DND-41 (cell line): ENCODE results near the gene NLRP6.

Source experiments
- ATAC-seq: fragments of 200-7000 bp; cut with Tn5 transposase; 3 replicates; pipeline ENCODE4 v1.9.1; 2021; ENCODE audit warnings: low read depth; ENCODE audit not compliant: insufficient read depth
- DNase-seq: peaks from one replicate; pipeline ENCODE4 v3.0.0-alpha.2; 2020
- H2AFZ ChIP-seq: 2 replicates; pipeline ENCODE4 v1.6.0; 2012; ENCODE audit warnings: low read depth, low read length
- H3K27ac ChIP-seq: 2 replicates; pipeline ENCODE4 v1.5.1; 2012; ENCODE audit warnings: low read length, inconsistent platforms
- H3K27me3 ChIP-seq: fragments of 200-600 bp; sonication (generic); 2 replicates; pipeline ENCODE4 v1.6.0; 2012; ENCODE audit warnings: low read length, mild to moderate bottlenecking, inconsistent platforms; ENCODE audit not compliant: insufficient read depth, poor library complexity
- H3K36me3 ChIP-seq: 2 replicates; pipeline ENCODE4 v1.5.1; 2012; ENCODE audit warnings: low read length, inconsistent platforms; ENCODE audit not compliant: insufficient read depth
- H3K4me1 ChIP-seq: 2 replicates; pipeline ENCODE4 v1.5.1; 2012; ENCODE audit warnings: mild to moderate bottlenecking, low read length; ENCODE audit not compliant: insufficient read depth
- H3K4me2 ChIP-seq: 2 replicates; pipeline ENCODE4 v1.6.0; 2012; ENCODE audit warnings: mild to moderate bottlenecking, moderate library complexity, low read length, inconsistent platforms; ENCODE audit not compliant: insufficient read depth
- H3K4me3 ChIP-seq, 2 experiments: fragments of 200-600 bp in 1 of 2; shearing (Covaris generic) in 1 of 2; 2 replicates each; pipeline ENCODE4 v1.5.1; 2012 to 2016; ENCODE audit warnings: inconsistent platforms in 2 of 2, low read length in 2 of 2, mild to moderate bottlenecking in 2 of 2, low read depth in 1 of 2, moderate library complexity in 1 of 2
- H3K79me2 ChIP-seq: 2 replicates; pipeline ENCODE4 v1.6.0; 2012; ENCODE audit warnings: low read length, inconsistent platforms; ENCODE audit not compliant: insufficient read depth
- H3K9ac ChIP-seq: 2 replicates; pipeline ENCODE4 v1.6.0; 2012; ENCODE audit warnings: low read depth, mild to moderate bottlenecking, inconsistent platforms, low read length, moderate library complexity
- H3K9me3 ChIP-seq: 2 replicates; pipeline ENCODE4 v1.5.1; 2012; ENCODE audit warnings: low read length, moderate library complexity, mild to moderate bottlenecking, inconsistent platforms; ENCODE audit not compliant: insufficient read depth, severe bottlenecking
- H4K20me1 ChIP-seq: 2 replicates; pipeline ENCODE4 v1.6.0; 2012; ENCODE audit warnings: low read length; ENCODE audit not compliant: insufficient read depth
- EZH2 ChIP-seq: IDR thresholded peaks from 3 replicates; pipeline ENCODE4 v1.6.1; 2012; ENCODE audit warnings: borderline replicate concordance, low read depth, mild to moderate bottlenecking, moderate library complexity, low read length, inconsistent platforms; ENCODE audit not compliant: severe bottlenecking
- TF ChIP-seq, protein P1 (sequence below): IDR thresholded peaks from 2 replicates; pipeline ENCODE4 v1.5.1; 2012; ENCODE audit warnings: borderline replicate concordance, low read length, moderate library complexity, mild to moderate bottlenecking; ENCODE audit not compliant: poor library complexity, severe bottlenecking; ENCODE audit errors: extremely low read depth

The NLRP6 gene

DNA sequence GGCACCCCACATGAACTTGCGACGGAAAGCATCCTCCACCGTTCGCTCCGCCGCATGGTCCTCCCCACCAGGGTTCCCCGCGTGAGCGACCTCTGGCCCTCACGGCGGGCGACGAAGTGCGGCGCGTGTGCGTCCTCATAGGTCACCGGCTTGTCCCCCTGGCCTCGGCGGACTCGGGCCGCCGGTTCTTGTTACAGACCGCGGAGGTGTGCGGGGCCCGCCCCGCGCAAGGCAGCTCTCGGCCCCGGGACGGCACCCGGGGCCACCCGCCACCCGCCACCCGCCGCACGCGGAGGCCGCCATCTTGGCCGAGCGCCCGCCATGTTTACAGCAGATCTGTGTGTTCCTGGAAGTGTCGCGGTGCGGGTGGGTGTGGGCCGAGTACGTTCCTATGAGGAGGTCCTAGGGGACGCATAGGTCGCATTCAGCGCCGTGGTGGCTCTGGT lies 25.9 kb downstream of the NLRP6 start:
- Histone ChIP-seq H3K27ac (no peak overlapping the region), H3K9ac (no peak overlapping the region), H3K9me3 (no peaks in the 10 kb centered on the region), H4K20me1 (no peaks in the 10 kb centered on the region), H3K4me3 (no peak overlapping the region), H2AFZ (no peak overlapping the region), H3K27me3 (peaks cover 7% of the 10 kb centered on the region), H3K36me3 (no peaks in the 10 kb centered on the region), H3K4me1 (peaks cover 14% of the 10 kb centered on the region; the same call in 1 of the 2 replicates), H3K4me2 (no peak overlapping the region), H3K79me2 (peaks cover 2% of the 10 kb centered on the region)
- DNase-seq, result no peak
- ATAC-seq, result no peak
- no peak for TF ChIP-seq EZH2
- TF ChIP-seq, protein P1, sequence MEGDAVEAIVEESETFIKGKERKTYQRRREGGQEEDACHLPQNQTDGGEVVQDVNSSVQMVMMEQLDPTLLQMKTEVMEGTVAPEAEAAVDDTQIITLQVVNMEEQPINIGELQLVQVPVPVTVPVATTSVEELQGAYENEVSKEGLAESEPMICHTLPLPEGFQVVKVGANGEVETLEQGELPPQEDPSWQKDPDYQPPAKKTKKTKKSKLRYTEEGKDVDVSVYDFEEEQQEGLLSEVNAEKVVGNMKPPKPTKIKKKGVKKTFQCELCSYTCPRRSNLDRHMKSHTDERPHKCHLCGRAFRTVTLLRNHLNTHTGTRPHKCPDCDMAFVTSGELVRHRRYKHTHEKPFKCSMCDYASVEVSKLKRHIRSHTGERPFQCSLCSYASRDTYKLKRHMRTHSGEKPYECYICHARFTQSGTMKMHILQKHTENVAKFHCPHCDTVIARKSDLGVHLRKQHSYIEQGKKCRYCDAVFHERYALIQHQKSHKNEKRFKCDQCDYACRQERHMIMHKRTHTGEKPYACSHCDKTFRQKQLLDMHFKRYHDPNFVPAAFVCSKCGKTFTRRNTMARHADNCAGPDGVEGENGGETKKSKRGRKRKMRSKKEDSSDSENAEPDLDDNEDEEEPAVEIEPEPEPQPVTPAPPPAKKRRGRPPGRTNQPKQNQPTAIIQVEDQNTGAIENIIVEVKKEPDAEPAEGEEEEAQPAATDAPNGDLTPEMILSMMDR, result no peak

DNA sequence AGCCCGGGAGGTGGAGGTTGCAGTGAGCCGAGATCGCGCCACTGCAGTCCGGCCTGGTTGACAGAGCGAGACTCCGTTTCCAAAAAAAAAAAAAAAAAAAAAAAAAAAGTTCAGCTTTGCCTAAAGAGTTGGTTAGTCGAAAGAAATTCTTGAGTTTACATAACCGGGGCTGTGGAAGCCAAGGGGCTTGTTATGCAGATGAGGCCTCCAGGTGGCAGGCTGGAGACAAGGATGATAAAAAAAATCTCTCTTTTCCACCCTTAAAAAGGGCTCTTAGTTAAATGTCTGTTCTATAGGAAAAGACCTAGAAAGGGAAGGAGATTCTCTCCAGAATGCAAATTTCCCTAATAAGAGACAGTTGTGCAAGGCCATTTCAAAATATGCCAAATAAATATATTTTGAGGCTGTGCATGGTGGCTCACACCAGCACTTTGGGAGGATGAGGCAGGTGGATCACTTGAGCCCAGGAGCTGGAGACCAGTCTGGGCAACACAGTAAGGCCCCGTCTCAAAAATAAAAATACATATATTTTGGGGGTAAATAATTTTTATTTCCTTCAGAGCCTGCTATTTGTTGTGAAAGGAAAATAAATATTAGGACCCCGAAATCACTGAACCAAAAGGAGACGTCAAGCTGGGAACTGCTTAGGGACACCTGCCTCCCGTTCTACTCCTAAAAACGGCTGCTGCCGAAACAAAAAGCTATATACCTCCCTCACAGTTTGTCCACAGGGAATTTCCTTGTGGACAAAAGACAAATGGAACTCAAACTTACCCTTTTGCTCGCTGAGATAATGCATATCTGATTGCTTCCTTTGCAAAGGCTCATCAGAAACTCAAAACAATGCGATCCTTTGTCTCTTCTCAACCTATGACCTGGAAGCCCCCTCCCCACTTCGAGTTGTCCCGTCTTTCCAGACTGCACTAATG lies 27.0 kb downstream of the NLRP6 start:
- no peaks in the 10 kb centered on the region for H3K36me3 ChIP-seq
- H3K9ac ChIP-seq, result no peak overlapping the region
- DNase-seq, result peak; percentile 72
- TF ChIP-seq EZH2, result no peak
- TF ChIP-seq, protein P1, result peak; percentile 83
- H4K20me1 ChIP-seq, result no peaks in the 10 kb centered on the region
- H3K4me1 ChIP-seq, result peaks cover 25% of the 10 kb centered on the region
- peaks cover 6% of the 10 kb centered on the region for H3K79me2 ChIP-seq
- ATAC-seq, result peak; percentile 44
- no peak overlapping the region for H3K27ac ChIP-seq
- H3K4me3 ChIP-seq, result no peak overlapping the region
- no peaks in the 10 kb centered on the region for H3K9me3 ChIP-seq
- no peak overlapping the region for H2AFZ ChIP-seq
- H3K4me2 ChIP-seq, result no peak overlapping the region
- peaks cover 3% of the 10 kb centered on the region for H3K27me3 ChIP-seq

DNA sequence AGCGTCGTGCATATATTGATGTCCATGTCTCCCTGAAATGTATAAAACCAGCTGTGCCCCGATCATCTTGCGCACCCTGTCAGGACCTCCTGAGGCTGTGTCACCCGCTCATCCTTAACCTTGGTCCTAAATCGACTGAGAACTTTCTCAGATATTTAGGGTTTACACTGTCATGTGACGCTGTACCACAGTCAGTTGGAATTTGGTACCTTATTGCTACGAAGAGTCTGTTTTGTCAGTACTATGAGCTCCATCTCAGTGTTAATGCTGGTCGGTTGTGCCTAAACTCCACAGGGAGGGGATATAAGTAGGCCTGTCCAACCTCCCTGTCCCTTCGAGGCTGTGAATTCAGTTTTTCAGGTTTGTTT lies 27.6 kb downstream of the NLRP6 start:
- no peak for ATAC-seq
- H3K9ac ChIP-seq, result no peak overlapping the region
- H3K4me2 ChIP-seq, result no peak overlapping the region
- peaks cover 25% of the 10 kb centered on the region for H3K4me1 ChIP-seq
- TF ChIP-seq, protein P1, result no peak
- no peak for TF ChIP-seq EZH2
- no peak overlapping the region for H2AFZ ChIP-seq
- no peaks in the 10 kb centered on the region for H4K20me1 ChIP-seq
- H3K9me3 ChIP-seq, result no peaks in the 10 kb centered on the region
- no peak overlapping the region for H3K27ac ChIP-seq
- H3K79me2 ChIP-seq, result peaks cover 6% of the 10 kb centered on the region
- H3K4me3 ChIP-seq, result no peak overlapping the region
- DNase-seq, result no peak
- no peaks in the 10 kb centered on the region for H3K36me3 ChIP-seq
- no peaks in the 10 kb centered on the region for H3K27me3 ChIP-seq
